Mammary epithelial cell (primary cell): ENCODE results near the gene AVPR1A.
A peak's percentile ranks its signal among the peaks of the same experiment; 100 is the strongest.

Experiments used
- CTCF ChIP-seq, 2 donors: IDR thresholded peaks in 1 of 2; conservative IDR thresholded peaks in 1 of 2; 2 replicates each; pipeline ENCODE4 v1.5.1; 2011 to 2012; ENCODE audit warnings: inconsistent platforms in 2 of 2, low read length in 2 of 2, mild to moderate bottlenecking in 2 of 2, control low read depth in 1 of 2, low read depth in 1 of 2; ENCODE audit not compliant: insufficient read depth in 1 of 2; ENCODE audit errors: extremely low read depth in 1 of 2
- EZH2 ChIP-seq: IDR thresholded peaks from 2 replicates; pipeline ENCODE4 v1.6.1; 2012; ENCODE audit warnings: low read length, inconsistent platforms, borderline replicate concordance

GRCh38 chr12:63103494-63104131, 47.4 kb downstream of the AVPR1A start:
- peak; percentile 85 for TF ChIP-seq CTCF (conservative IDR thresholded peaks at IDR 0.05 in 1 of 2, IDR thresholded peaks at IDR 0.05 in 1 of 2; ENCODE audit: extremely low read depth in 1 of 2, insufficient read depth in 1 of 2, low read depth in 1 of 2, low read length in 2 of 2)
- TF ChIP-seq EZH2 = no peak
